Activated naive CD4-positive, alpha-beta T cell treated with anti-CD3 and anti-CD28 coated beads, Interleukin-2, amount 10 ng/mL, durations not matched to agents 7 days and 5 days (primary cell): ENCODE results near the gene HSD17B12.
A peak's percentile ranks its signal among the peaks of the same experiment; 100 is the strongest.

Experiments used
- CTCF ChIA-PET: fragments of 350-600 bp; sonication (Branson Sonifier 250); formaldehyde crosslinking; loops from one replicate; lab custom pipeline; 2021; ENCODE audit warnings: antibody characterized with exemption; lab: Charles Lee
- DNase-seq: peaks from one replicate; pipeline ENCODE4 v3.0.0-alpha.2; 2020
- H3K27ac Mint-ChIP-seq: one replicate; pipeline ENCODE4 v1.8.0; 2021; ENCODE audit warnings: mild to moderate bottlenecking, moderate library complexity, mixed read lengths
- H3K27me3 Mint-ChIP-seq: one replicate; pipeline ENCODE4 v1.8.0; 2021; ENCODE audit warnings: mild to moderate bottlenecking, mixed read lengths
- H3K36me3 Mint-ChIP-seq: one replicate; pipeline ENCODE4 v1.8.0; 2021; ENCODE audit warnings: mixed read lengths
- H3K4me1 Mint-ChIP-seq: one replicate; pipeline ENCODE4 v1.8.0; 2021; ENCODE audit warnings: mixed read lengths
- H3K4me3 Mint-ChIP-seq: one replicate; pipeline ENCODE4 v1.8.0; 2021; ENCODE audit warnings: mild to moderate bottlenecking, moderate library complexity, mixed read lengths
- H3K9me3 Mint-ChIP-seq: one replicate; pipeline ENCODE4 v1.8.0; 2021; ENCODE audit warnings: mixed read lengths

HSD17B12 gene

DNA sequence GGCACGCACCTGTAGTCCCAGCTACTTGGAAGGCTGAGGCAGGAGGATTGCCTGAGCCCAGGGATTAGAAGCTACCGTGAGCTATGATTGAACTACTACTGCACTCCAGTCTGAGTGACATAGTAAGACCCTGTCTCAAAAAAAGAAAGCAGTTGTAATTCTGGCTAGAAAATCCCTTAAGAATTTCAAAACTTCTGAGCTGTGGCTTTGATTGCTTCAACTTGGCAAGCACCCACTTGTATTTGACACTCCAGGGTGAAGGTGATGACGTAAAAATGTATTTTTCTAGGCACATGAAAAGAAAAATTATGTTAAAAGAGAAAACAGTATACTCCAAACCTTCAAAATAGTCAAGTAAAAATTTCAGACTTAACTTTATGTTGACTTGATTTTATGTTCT is 176.5 kb downstream of the HSD17B12 start:
- no peak for DNase-seq
- Mint-ChIP-seq H3K27me3 (no peaks in the 10 kb centered on the region), H3K4me3 (no peak overlapping the region), H3K36me3 (peaks cover 2% of the 10 kb centered on the region), H3K9me3 (peaks cover 3% of the 10 kb centered on the region), H3K4me1 (no peaks in the 10 kb centered on the region), H3K27ac (no peak overlapping the region)
- CTCF ChIA-PET, result interaction anchor here (0.8 kb wide), 1 partner anchor 186 kb away, joined by 4 read pairs; no protein-coding TSS in a partner anchor

DNA sequence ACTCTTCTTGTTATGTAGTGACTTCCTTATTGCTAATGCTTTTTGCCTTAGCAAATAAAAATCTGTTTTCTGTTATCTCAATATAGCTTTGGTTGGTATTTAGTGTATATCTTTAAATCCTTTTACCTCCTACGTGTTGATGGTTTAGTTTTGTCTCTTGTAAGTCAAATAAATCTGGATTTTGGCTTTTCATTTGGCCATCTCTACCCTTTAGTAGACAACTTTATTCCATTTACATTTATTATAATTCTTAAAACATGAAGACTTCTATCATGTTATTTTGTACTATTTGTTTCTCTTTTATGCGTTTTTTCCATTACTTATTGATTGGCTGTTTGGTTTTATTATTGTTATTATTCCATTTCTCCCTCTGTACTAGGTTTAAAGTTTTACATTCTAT is 180.6 kb downstream of the HSD17B12 start:
- CTCF ChIA-PET, result interaction anchor here (0.6 to 1.0 kb wide), 2 partner anchors 9 to 425 kb away, joined by 3 read pairs; no protein-coding TSS in a partner anchor
- DNase-seq, result no peak

GRCh38 chr11:43866520-43866919 is 186.0 kb downstream of the HSD17B12 start:
- CTCF ChIA-PET, result interaction anchor here (1.7 kb wide), 1 partner anchor 15 kb away, joined by 6 read pairs; no protein-coding TSS in a partner anchor
- H3K4me3 Mint-ChIP-seq, result no peak overlapping the region
- peaks cover 53% of the 10 kb centered on the region for H3K27me3 Mint-ChIP-seq
- no peak overlapping the region for H3K27ac Mint-ChIP-seq
- no peak for DNase-seq
- H3K36me3 Mint-ChIP-seq, result peaks cover 1% of the 10 kb centered on the region
- peaks cover 24% of the 10 kb centered on the region for H3K4me1 Mint-ChIP-seq
- no peaks in the 10 kb centered on the region for H3K9me3 Mint-ChIP-seq

More for the DNA sequence above, 180.6 kb downstream of the HSD17B12 start:
- Mint-ChIP-seq H3K4me3 (no peak overlapping the region), H3K36me3 (peaks cover 1% of the 10 kb centered on the region), H3K4me1 (no peaks in the 10 kb centered on the region), H3K27me3 (peaks cover 28% of the 10 kb centered on the region), H3K27ac (no peak overlapping the region), H3K9me3 (peaks cover 3% of the 10 kb centered on the region)

- Mint-ChIP-seq H3K27ac (no peak overlapping the region), H3K36me3 (peaks cover 1% of the 10 kb centered on the region), H3K9me3 (no peaks in the 10 kb centered on the region), H3K4me3 (no peak overlapping the region), H3K4me1 (peaks cover 24% of the 10 kb centered on the region), H3K27me3 (peaks cover 58% of the 10 kb centered on the region)
- DNase-seq, result no peak
- CTCF ChIA-PET, result interaction anchor here (1.7 kb wide), 1 partner anchor 15 kb away, joined by 6 read pairs; no protein-coding TSS in a partner anchor
Measured at GRCh38 chr11:43866969-43867368, 186.4 kb downstream of the HSD17B12 start.

DNA sequence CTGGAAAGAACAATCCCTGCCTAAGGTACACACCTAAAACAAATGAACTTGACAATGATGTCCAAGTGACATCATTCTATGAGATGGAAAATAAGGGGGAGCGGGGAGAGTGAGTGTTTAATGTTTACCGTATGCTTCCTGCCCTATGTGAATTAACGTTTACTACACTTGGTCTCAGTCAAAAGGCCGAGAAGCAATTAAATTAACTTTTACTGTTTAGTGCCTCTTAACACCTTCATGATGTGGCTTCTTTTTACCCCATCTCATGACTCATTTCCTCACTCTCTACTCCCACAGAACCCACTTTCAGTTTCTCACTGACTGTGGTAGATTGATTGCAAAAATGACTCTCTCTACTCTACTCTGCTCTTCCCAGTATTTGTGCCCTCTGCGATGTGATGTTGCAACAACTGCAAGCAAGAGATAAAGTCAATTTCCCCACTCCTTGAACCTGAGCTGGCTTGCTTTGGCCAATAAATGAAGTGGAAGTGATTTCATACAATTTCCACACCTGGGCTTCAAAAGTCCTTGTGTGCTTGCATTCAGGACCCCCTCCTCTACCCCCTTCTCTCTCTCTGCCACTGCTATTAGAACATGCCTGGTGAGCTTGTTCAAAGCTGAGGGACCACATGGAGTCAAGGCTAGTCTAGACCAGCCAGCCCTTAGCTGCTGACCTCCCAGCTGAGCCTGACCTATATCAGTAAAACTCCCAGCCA is 188.5 kb downstream of the HSD17B12 start:
- Mint-ChIP-seq H3K27ac (peak overlapping the region; percentile 75), H3K4me3 (no peak overlapping the region)
- DNase-seq, result peak; percentile 55

DNA sequence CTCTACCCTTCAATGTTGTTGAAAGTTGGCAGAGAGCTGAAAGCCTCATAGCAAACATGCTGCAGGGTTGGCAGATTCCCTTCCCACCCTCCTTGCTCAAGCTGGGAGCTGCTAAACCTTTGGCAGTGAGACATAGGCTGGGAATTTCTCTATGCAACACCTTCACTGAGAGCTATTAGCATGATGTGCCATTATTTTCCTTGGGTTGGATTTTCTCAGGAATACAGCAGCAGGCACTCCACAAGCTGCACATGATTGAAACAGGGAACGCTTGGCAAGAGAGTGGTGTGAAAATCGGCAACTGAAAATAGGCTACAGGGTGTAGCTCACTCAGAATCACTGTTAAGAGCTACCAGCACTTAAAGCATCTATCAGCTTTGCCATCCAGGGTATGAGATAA is 190.5 kb downstream of the HSD17B12 start:
- H3K9me3 Mint-ChIP-seq, result no peaks in the 10 kb centered on the region
- CTCF ChIA-PET, result no interaction called here
- H3K27me3 Mint-ChIP-seq, result peaks cover 51% of the 10 kb centered on the region
- H3K4me3 Mint-ChIP-seq, result no peak overlapping the region
- no peak overlapping the region for H3K27ac Mint-ChIP-seq
- H3K36me3 Mint-ChIP-seq, result no peaks in the 10 kb centered on the region
- H3K4me1 Mint-ChIP-seq, result peaks cover 24% of the 10 kb centered on the region
- DNase-seq, result no peak

More for the DNA sequence above, 188.5 kb downstream of the HSD17B12 start:
- Mint-ChIP-seq H3K36me3 (peaks cover 1% of the 10 kb centered on the region), H3K27me3 (peaks cover 67% of the 10 kb centered on the region), H3K9me3 (no peaks in the 10 kb centered on the region), H3K4me1 (peaks cover 24% of the 10 kb centered on the region)
- CTCF ChIA-PET, result interaction anchor here (1.2 to 1.7 kb wide), 2 partner anchors 17 to 21 kb away, joined by 6 read pairs; no protein-coding TSS in a partner anchor

DNA sequence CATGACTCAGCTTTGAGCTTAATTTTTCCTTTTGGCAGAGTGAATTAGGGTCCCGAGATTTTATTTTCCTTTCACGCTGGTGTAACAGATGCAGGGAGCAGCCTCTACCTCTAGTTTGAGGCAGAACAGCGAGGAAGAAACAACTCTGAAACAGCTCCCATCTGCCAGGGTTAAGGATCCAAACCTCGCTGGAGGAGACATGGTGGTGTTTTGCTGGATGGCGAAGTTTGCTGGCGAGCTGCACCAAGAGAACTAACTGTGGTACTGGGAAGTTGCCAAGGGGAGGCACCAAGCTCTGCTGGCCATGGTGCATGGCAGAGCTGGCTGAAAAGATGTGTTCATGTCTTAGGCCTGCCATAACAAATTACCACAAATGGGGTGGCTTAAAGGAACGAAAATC is 192.5 kb downstream of the HSD17B12 start:
- Mint-ChIP-seq H3K27ac (no peak overlapping the region), H3K36me3 (no peaks in the 10 kb centered on the region), H3K9me3 (no peaks in the 10 kb centered on the region), H3K4me1 (peaks cover 18% of the 10 kb centered on the region), H3K4me3 (no peak overlapping the region), H3K27me3 (peaks cover 44% of the 10 kb centered on the region)
- no peak for DNase-seq
- CTCF ChIA-PET, result interaction anchor here (1.5 to 2.0 kb wide), 2 partner anchors 17 to 47 kb away, joined by 3 to 6 read pairs; no protein-coding TSS in a partner anchor

- no peaks in the 10 kb centered on the region for H3K36me3 Mint-ChIP-seq
- H3K27me3 Mint-ChIP-seq, result peaks cover 50% of the 10 kb centered on the region
- no peaks in the 10 kb centered on the region for H3K9me3 Mint-ChIP-seq
- H3K4me3 Mint-ChIP-seq, result no peak overlapping the region
- no peak for DNase-seq
- CTCF ChIA-PET, result interaction anchor here (0.9 kb wide), 1 partner anchor 16 kb away, joined by 3 read pairs; no protein-coding TSS in a partner anchor
- H3K27ac Mint-ChIP-seq, result no peak overlapping the region
- peaks cover 7% of the 10 kb centered on the region for H3K4me1 Mint-ChIP-seq
Measured at GRCh38 chr11:43874078-43874477, 193.5 kb downstream of the HSD17B12 start.

- CTCF ChIA-PET, result no interaction called here
Measured at GRCh38 chr11:43874738-43875137, 194.2 kb downstream of the HSD17B12 start.

DNA sequence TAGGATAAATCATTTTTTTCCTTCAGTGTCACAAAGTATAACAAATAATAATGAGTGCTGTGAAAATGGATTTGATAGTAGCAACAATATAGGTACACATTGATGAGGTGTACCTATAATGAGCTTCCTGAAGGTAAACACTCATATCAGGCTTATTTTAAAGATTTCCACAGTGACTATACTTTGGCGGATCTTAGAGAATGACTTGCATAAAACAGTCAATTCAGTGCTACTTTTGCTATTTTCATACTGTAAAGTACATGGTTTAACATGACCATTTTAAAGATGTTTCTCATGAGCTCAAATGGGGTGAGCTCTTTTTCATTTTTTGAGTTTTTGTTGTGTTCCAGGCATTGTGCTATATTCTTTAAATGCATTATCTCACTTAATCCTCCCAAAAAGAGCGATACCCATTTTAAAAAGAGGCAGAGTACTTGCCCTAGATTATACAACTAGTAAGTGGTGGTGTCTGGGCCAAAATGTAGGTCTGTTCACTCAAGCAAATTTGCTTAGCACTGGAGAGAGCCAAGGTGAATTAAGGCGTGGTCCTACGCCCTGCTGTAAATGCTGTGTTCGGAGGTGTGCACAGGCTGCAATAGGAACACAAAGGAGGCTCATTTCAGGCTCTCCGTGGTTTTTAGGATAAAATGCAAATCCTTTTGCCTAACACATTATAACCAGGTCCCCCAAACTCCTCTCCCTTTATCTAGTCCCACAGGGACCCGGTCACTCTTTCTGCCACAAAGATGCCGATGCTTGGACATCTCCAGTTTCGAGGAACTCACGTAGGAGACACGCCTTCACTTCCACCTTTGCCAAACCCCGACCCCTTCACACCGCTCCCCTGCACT is 199.5 kb downstream of the HSD17B12 start:
- H3K27me3 Mint-ChIP-seq, result peaks cover 23% of the 10 kb centered on the region
- no peak for DNase-seq
- CTCF ChIA-PET, result interaction anchor here (1.4 kb wide), 1 partner anchor 10 kb away, joined by 8 read pairs; no protein-coding TSS in a partner anchor
- H3K36me3 Mint-ChIP-seq, result peaks cover 25% of the 10 kb centered on the region
- peaks cover 3% of the 10 kb centered on the region for H3K9me3 Mint-ChIP-seq
- H3K27ac Mint-ChIP-seq, result peak overlapping the region; percentile 58
- H3K4me1 Mint-ChIP-seq, result peaks cover 31% of the 10 kb centered on the region
- H3K4me3 Mint-ChIP-seq, result peak overlapping the region; percentile 87

More at GRCh38 chr11:43874738-43875137, 194.2 kb downstream of the HSD17B12 start:
- peaks cover 51% of the 10 kb centered on the region for H3K27me3 Mint-ChIP-seq
- no peak for DNase-seq
- H3K4me1 Mint-ChIP-seq, result peaks cover under 1% of the 10 kb centered on the region
- H3K36me3 Mint-ChIP-seq, result no peaks in the 10 kb centered on the region
- no peak overlapping the region for H3K4me3 Mint-ChIP-seq
- H3K9me3 Mint-ChIP-seq, result no peaks in the 10 kb centered on the region
- H3K27ac Mint-ChIP-seq, result no peak overlapping the region

GRCh38 chr11:43880640-43881159 is 200.2 kb downstream of the HSD17B12 start, which contains the start of gene ALKBH3:
TSS of gene ALKBH3 (plus strand) at chr11:43880831. CDS start at chr11:43882653, 1,822 bp downstream.
- H3K4me3 Mint-ChIP-seq, result peak within 1 kb of the TSS; percentile 87
- peaks cover 3% of the 10 kb centered on the region for H3K9me3 Mint-ChIP-seq
- peak within 1 kb of the TSS; percentile 58 for H3K27ac Mint-ChIP-seq
- peaks cover 23% of the 10 kb centered on the region for H3K27me3 Mint-ChIP-seq
- H3K36me3 Mint-ChIP-seq, result peaks cover 30% of the 10 kb centered on the region
- peaks cover 31% of the 10 kb centered on the region for H3K4me1 Mint-ChIP-seq
- peak; percentile 94 for DNase-seq
- CTCF ChIA-PET, result interaction anchor here (1.0 to 1.6 kb wide), 3 partner anchors 9 to 63 kb away, joined by 3 to 8 read pairs (median 5); no protein-coding TSS in a partner anchor

- Mint-ChIP-seq H3K4me3 (no peak overlapping the region), H3K9me3 (no peaks in the 10 kb centered on the region), H3K36me3 (peaks cover 40% of the 10 kb centered on the region), H3K27ac (no peak overlapping the region), H3K27me3 (no peaks in the 10 kb centered on the region), H3K4me1 (no peaks in the 10 kb centered on the region)
- DNase-seq, result no peak
- CTCF ChIA-PET, result interaction anchor here (0.7 to 1.5 kb wide), 4 partner anchors 12 to 203 kb away, joined by 3 to 7 read pairs (median 3); partner anchors contain the start of gene EXT2
Measured at GRCh38 chr11:43892851-43893250, 212.3 kb downstream of the HSD17B12 start.

GRCh38 chr11:43894546-43894945 is 214.0 kb downstream of the HSD17B12 start:
- no peak overlapping the region for H3K27ac Mint-ChIP-seq
- no peak for DNase-seq
- peaks cover 50% of the 10 kb centered on the region for H3K36me3 Mint-ChIP-seq
- no peaks in the 10 kb centered on the region for H3K27me3 Mint-ChIP-seq
- H3K4me1 Mint-ChIP-seq, result no peaks in the 10 kb centered on the region
- CTCF ChIA-PET, result interaction anchor here (0.9 kb wide), 1 partner anchor 51 kb away, joined by 3 read pairs; no protein-coding TSS in a partner anchor
- no peak overlapping the region for H3K4me3 Mint-ChIP-seq
- H3K9me3 Mint-ChIP-seq, result no peaks in the 10 kb centered on the region
